ENCODE results near the gene VAC14.

DNA sequence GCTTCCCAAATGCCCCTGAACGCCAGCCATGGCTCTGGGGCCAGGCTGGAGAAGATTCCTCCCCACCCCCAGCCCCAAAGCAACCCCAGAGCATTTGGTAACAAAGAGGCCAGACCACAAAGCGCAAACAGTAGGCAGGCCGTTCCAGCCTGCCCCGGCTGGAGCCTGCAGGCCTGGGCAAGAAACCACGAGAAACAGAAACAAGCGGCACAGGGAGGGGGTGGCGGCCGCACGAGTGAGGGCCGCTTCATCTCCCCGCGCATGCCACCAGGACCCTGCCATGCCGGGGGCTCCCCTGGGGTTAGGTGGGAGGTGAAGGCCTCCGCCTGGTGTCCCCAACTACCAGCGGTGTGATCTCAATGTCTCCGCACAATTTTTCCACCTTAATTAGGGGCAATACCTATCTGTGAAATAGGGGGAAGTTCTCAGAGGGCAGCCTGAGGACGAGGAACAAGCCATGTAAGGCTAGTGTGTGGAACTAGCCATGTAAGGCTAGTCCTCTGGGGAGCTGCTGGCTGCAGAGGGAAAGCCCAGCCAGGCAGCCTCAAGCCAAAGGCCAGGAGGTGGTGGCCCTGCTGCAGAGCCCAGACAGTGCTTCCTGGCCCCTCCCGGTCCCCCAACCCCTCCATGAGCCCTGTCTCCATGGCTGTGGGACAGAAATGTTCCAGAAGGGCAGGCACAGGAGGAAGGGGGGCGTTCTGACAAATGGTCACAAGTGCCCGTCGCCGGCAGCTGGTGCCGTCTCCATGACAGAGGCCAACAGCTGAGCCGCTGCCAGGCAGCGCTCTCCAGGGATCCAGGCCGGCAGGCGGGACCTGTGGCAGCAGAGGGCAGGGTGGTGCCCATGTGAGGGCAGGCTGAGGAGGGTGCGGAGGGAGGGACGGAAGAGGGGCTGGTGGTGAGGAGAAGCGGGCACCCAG lies 100.6 kb downstream of the VAC14 start:
- TF ChIP-seq CTCF (IDR thresholded peaks at IDR 0.05; ENCODE audit: low read length) = no peak
- no peak for TF ChIP-seq EZH2 (IDR thresholded peaks at IDR 0.05; ENCODE audit: borderline replicate concordance, low read length)

All from OCI-LY1 (cell line).